IPS DF 6.9 (cell line): ENCODE results near the gene HMCN2.

Experiments
- DNase-seq: peaks from one replicate; pipeline ENCODE4 v3.0.0-alpha.2; 2013; ENCODE audit warnings: low read depth, low spot score
- H3K27ac ChIP-seq: one replicate; pipeline ENCODE4 v1.5.1; 2013; ENCODE audit warnings: low read length, control low read depth
- H3K27me3 ChIP-seq: 2 replicates; pipeline ENCODE4 v1.6.1; 2013; ENCODE audit warnings: mild to moderate bottlenecking, low read length; ENCODE audit not compliant: control insufficient read depth, insufficient read depth
- H3K36me3 ChIP-seq: 2 replicates; pipeline ENCODE4 v1.6.1; 2013; ENCODE audit warnings: low read length; ENCODE audit not compliant: control insufficient read depth, insufficient read depth
- H3K4me1 ChIP-seq: 2 replicates; pipeline ENCODE4 v1.6.1; 2013; ENCODE audit warnings: low read length; ENCODE audit not compliant: control insufficient read depth, insufficient read depth
- H3K4me3 ChIP-seq: 2 replicates; pipeline ENCODE4 v1.5.1; 2013; ENCODE audit warnings: mild to moderate bottlenecking, low read length
- H3K9me3 ChIP-seq: 2 replicates; pipeline ENCODE4 v1.6.1; 2013; ENCODE audit warnings: low read length, inconsistent platforms; ENCODE audit not compliant: control insufficient read depth, insufficient read depth
- WGBS: extraction: QIAGEN DNeasy Blood & Tissue Kit; methylation state at CpG from one replicate; pipeline ENCODE4 v1.1.7; 2013; ENCODE audit warnings: mixed read lengths, missing lambda C conversion rate; ENCODE audit not compliant: insufficient read length, insufficient coverage; 5-methylcytosine and 5-hydroxymethylcytosine counted together

Gene HMCN2

DNA sequence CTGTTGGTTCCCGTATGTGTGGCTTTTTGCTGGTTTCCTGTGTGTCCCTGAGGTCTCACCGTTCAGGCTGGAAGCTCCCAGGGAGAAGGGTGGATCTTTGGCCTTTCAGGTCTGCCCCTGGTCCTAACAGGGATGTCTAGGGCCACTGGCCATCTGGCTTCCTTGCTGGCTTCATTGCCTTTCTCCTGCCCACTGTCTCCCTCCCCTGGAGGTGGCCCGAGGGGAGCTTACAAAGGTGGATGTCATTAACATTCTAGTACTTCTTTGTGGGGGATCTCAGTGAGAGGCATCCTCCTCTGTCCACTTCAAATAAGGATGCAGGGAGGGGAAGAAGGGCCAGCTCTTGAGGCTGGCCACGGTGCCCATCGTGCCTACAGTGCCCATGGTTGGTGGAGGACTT, 35.2 kb downstream of the HMCN2 start:
- no CpG with 5 or more reads among the region's 5 CpGs for WGBS
- H3K27ac ChIP-seq: no peak overlapping the region
- H3K9me3 ChIP-seq: no peaks in the 10 kb centered on the region
- H3K27me3 ChIP-seq: no peaks in the 10 kb centered on the region
- no peak overlapping the region for H3K4me3 ChIP-seq
- DNase-seq: no peak
- peaks cover 3% of the 10 kb centered on the region; the same call in 1 of the 2 replicates for H3K4me1 ChIP-seq
- no peaks in the 10 kb centered on the region for H3K36me3 ChIP-seq

DNA sequence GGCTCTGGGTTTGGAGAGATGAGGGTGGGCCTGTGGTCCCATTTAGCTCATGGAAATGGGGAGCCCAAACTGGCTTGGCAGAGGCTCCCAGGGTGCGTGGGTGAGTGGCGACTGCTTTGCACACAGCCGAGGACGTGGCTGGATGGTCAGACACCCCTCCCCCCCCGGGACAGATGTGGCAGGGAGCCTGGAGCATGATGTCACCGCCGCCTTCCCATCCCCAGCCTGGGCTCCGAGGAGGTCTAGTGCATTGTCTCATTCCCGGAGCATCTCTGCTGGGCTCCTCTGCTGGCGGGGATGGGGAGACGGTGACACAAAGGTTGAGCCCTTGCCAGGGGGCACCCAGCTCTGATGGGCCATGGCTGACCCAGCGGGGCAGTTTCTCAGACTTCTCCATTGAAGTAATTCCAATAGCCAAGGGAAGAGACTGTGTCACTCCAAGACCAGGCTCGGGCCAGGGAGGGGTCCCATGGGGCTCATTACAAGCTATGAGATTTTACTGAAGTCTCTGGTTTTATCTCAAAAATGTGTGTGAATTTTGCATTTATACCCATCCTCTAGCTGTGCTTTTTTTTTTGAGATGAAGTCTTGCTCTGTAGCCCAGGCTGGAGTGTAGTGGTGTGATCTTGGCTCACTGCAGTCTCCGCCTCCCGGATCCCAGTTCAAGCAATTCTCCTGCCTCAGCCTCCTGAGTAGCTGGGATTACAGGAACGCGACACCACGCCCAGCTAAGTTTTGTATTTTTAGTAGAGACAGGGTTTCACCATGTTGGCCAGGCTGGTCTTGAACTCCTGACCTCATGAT, 36.1 kb downstream of the HMCN2 start:
- Histone ChIP-seq H3K4me3 (no peak overlapping the region), H3K27ac (no peak overlapping the region), H3K27me3 (no peaks in the 10 kb centered on the region), H3K36me3 (no peaks in the 10 kb centered on the region), H3K4me1 (no peaks in the 10 kb centered on the region), H3K9me3 (no peaks in the 10 kb centered on the region)
- no CpG with 5 or more reads among the region's 18 CpGs for WGBS
- no peak for DNase-seq

- no peak overlapping the region for H3K27ac ChIP-seq
- H3K4me3 ChIP-seq: no peak overlapping the region
- no peaks in the 10 kb centered on the region for H3K4me1 ChIP-seq
- no peaks in the 10 kb centered on the region for H3K36me3 ChIP-seq
- no peaks in the 10 kb centered on the region for H3K9me3 ChIP-seq
- no CpG with 5 or more reads among the region's 23 CpGs for WGBS
- no peak for DNase-seq
- no peaks in the 10 kb centered on the region for H3K27me3 ChIP-seq
Measured at GRCh38 chr9:130302785-130303612, 37.4 kb downstream of the HMCN2 start.

DNA sequence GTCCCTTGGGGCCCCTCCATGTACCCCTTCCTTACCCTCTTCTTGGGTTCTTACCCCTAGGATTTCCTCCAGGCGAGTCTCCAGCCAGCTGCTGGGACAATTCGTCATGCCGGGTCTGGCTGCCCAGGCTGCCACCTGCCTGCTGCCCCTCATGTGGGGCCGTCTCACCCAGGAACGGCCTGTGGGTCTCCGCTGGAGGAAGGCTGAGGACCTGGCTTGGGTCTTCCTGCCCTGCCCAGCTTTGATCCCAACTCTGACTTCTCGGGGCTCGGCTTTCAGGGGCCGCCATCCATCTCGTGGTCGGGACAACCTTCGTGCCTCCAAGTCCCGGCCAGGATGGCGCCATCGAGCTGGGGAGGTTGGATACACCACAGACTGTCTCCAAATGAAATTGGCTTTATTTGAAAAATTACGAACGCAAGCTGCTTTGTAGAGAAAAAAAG, 38.1 kb downstream of the HMCN2 start:
- H3K4me3 ChIP-seq: no peak overlapping the region
- H3K36me3 ChIP-seq: no peaks in the 10 kb centered on the region
- H3K27me3 ChIP-seq: no peaks in the 10 kb centered on the region
- no CpG with 5 or more reads among the region's 17 CpGs for WGBS
- H3K4me1 ChIP-seq: no peaks in the 10 kb centered on the region; the same call in 1 of the 2 replicates
- H3K9me3 ChIP-seq: no peaks in the 10 kb centered on the region
- no peak for DNase-seq
- H3K27ac ChIP-seq: no peak overlapping the region

DNA sequence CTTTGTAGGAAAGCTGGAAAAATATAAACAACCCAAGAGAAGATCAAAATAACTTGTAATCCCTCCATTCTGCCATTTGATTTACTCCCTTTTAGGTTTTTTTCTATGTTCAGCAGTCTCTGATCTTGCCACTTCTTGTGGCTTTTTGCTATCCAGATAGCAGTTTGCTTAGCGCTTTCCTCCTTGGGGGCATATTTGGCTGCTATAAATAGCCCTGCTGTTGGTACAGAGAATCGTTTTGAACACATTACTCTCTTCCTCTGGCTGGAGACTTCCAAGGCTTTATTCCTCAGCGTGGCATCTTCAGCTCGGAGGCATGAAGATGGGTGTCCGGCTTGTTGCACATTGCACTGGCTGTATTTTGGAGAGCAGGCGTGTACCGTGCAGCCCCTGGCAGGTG, 38.6 kb downstream of the HMCN2 start:
- no peak overlapping the region for H3K4me3 ChIP-seq
- H3K9me3 ChIP-seq: no peaks in the 10 kb centered on the region
- H3K36me3 ChIP-seq: no peaks in the 10 kb centered on the region
- DNase-seq: no peak
- H3K27ac ChIP-seq: no peak overlapping the region
- H3K4me1 ChIP-seq: no peaks in the 10 kb centered on the region; the same call in 1 of the 2 replicates
- H3K27me3 ChIP-seq: no peaks in the 10 kb centered on the region
- WGBS: no CpG with 5 or more reads among the region's 7 CpGs

DNA sequence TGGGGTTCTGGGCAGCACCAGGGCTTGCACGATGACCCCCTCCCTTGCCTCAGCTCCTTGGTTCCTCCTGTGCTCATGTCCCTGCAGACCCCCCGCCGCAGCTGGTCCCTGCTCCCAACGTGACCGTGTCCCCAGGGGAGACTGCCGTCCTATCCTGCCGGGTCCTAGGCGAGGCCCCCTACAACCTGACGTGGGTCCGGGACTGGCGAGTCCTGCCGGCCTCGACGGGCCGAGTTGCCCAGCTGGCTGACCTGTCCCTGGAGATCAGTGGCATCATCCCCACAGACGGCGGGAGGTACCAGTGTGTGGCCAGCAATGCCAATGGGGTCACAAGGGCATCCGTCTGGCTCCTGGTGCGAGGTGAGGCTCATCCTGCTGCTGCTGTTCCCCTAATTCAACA, 39.1 kb downstream of the HMCN2 start:
- no CpG with 5 or more reads among the region's 19 CpGs for WGBS
- Histone ChIP-seq H3K4me1 (no peaks in the 10 kb centered on the region; the same call in 1 of the 2 replicates), H3K4me3 (no peak overlapping the region), H3K36me3 (no peaks in the 10 kb centered on the region), H3K27ac (no peak overlapping the region), H3K27me3 (no peaks in the 10 kb centered on the region), H3K9me3 (no peaks in the 10 kb centered on the region)
- DNase-seq: no peak

- Histone ChIP-seq H3K27ac (no peak overlapping the region), H3K27me3 (no peaks in the 10 kb centered on the region), H3K9me3 (no peaks in the 10 kb centered on the region), H3K4me1 (no peaks in the 10 kb centered on the region; the same call in 1 of the 2 replicates), H3K36me3 (no peaks in the 10 kb centered on the region), H3K4me3 (no peak overlapping the region)
- no peak for DNase-seq
- no CpG with 5 or more reads among the region's 4 CpGs for WGBS
Measured at GRCh38 chr9:130305381-130305780, 39.8 kb downstream of the HMCN2 start.

DNA sequence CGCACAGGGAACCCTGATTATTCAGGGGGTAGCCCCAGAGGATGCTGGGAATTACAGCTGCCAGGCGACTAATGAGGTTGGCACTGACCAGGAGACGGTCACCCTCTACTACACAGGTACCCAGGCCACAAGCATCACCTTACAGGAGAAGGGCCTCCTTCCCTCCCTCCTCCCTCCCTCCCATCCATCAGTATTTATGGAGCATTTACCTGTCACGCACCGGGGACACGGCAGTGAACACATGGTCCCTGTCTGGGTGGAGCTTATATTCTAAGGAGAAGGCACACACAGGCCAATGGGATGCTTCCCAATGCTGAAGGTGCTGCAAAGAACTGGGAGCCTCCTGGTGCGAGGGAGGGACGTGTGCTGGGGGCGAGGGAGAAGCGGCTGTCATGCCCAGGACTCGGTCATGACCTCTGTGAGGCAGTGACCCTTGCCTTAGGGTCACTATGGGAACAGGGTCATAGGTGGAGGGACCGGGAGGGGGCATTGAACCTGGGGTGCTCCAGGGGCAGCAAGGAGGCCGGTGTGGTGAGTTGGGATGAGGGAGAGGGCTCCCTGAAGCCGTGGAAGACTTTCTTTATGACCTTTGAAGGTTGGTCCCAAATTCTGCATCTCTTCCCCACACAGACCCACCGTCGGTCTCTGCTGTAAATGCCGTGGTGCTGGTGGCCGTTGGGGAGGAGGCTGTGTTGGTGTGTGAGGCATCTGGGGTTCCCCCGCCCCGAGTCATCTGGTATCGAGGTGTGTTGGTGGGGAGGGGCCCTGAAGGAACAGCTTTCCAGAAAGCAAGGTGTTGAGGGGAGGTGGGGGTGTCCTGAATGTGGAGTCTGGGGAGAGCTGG, 41.5 kb downstream of the HMCN2 start:
- H3K27me3 ChIP-seq: no peaks in the 10 kb centered on the region
- no peaks in the 10 kb centered on the region for H3K36me3 ChIP-seq
- WGBS: no CpG with 5 or more reads among the region's 21 CpGs
- no peaks in the 10 kb centered on the region; the same call in 1 of the 2 replicates for H3K4me1 ChIP-seq
- no peaks in the 10 kb centered on the region for H3K9me3 ChIP-seq
- no peak overlapping the region for H3K27ac ChIP-seq
- DNase-seq: no peak
- no peak overlapping the region for H3K4me3 ChIP-seq

- H3K27me3 ChIP-seq: no peaks in the 10 kb centered on the region
- no peaks in the 10 kb centered on the region for H3K9me3 ChIP-seq
- no peak overlapping the region for H3K27ac ChIP-seq
- H3K4me3 ChIP-seq: no peak overlapping the region
- DNase-seq: no peak
- no peaks in the 10 kb centered on the region for H3K36me3 ChIP-seq
- WGBS: 100% methylated on average over 1 of the region's 5 CpGs
- no peaks in the 10 kb centered on the region; the same call in 1 of the 2 replicates for H3K4me1 ChIP-seq
Measured at GRCh38 chr9:130307667-130307943, 42.0 kb downstream of the HMCN2 start.

DNA sequence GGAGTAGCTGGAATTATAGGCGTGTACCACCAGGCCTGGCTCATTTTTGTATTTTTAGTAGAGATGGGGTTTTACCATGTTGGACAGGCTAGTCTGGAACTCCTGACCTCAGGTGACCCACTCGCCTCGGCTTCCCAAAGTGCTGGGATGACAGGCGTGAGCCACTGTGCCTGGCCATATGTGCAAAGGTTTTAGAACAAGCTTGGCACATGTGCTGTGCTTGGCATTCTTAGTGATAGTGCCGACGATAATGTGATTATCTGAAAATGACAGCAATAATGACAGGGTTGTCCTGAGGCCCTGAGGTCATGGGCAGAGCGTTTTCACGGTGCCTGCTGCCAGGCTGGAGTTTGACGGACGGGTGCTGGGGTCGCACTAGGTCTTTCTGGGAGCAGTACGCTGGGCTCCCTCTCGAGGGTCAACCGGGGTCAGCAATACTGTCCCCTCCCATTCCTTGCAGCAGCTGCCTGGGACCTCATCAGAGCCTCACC, 42.6 kb downstream of the HMCN2 start:
- Histone ChIP-seq H3K36me3 (no peaks in the 10 kb centered on the region), H3K9me3 (no peaks in the 10 kb centered on the region), H3K4me1 (no peaks in the 10 kb centered on the region; the same call in 1 of the 2 replicates), H3K27ac (no peak overlapping the region), H3K4me3 (no peak overlapping the region), H3K27me3 (no peaks in the 10 kb centered on the region)
- no peak for DNase-seq
- no CpG with 5 or more reads among the region's 14 CpGs for WGBS
